Measurements from ENCODE around the gene PEPD. TPM values are rescaled to one million over a fixed set of nuclear protein-coding genes. Genes with fewer than 3 reads are reported as not detected.

Gene PEPD
- polyA plus RNA-seq, 3 donors, result 61.5 to 218 (median 171) TPM

DNA sequence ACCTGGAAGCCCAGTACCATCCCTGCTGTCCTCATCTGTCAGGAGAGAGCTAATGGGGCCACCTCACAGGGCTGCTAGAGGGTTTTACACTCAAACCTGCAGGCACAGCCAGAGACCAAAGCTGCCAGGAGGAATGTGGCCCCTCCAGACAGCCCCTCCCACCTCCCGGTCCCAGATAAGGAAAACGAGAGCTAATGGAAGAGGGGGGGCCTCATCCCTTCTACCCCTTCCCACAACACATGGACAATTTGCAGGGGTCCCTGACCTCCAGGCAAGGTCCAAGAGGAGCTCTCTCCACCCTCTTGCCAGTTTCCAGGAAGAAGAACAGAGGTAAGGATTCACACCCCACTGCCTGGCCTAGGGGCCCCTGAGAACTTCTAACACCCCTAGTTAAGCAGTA lies 1.6 kb upstream of the PEPD start:
- TF ChIP-seq, protein P1, sequence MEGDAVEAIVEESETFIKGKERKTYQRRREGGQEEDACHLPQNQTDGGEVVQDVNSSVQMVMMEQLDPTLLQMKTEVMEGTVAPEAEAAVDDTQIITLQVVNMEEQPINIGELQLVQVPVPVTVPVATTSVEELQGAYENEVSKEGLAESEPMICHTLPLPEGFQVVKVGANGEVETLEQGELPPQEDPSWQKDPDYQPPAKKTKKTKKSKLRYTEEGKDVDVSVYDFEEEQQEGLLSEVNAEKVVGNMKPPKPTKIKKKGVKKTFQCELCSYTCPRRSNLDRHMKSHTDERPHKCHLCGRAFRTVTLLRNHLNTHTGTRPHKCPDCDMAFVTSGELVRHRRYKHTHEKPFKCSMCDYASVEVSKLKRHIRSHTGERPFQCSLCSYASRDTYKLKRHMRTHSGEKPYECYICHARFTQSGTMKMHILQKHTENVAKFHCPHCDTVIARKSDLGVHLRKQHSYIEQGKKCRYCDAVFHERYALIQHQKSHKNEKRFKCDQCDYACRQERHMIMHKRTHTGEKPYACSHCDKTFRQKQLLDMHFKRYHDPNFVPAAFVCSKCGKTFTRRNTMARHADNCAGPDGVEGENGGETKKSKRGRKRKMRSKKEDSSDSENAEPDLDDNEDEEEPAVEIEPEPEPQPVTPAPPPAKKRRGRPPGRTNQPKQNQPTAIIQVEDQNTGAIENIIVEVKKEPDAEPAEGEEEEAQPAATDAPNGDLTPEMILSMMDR (IDR thresholded peaks at IDR 0.05), result no peak
- no peak overlapping the region for H3K4me2 ChIP-seq (replicated peaks; ENCODE audit: extremely low read depth, low read length, poor library complexity, severe bottlenecking)
- H3K4me1 Mint-ChIP-seq, result peaks cover 22% of the 10 kb centered on the region
- no CpG with 5 or more reads among the region's 2 CpGs for WGBS (ENCODE audit: insufficient coverage)
- H3K9me3 Mint-ChIP-seq, result peaks cover 0 to 2% (median 0%) of the 10 kb centered on the region in 7 donors
- H4K20me1 ChIP-seq (ENCODE audit: insufficient read depth, low read length), result no peaks in the 10 kb centered on the region
- H3K27me3 Mint-ChIP-seq (ENCODE audit: low read depth in 3 of 3), result peaks cover 13 to 27% (median 21%) of the 10 kb centered on the region in 3 donors
- no peak overlapping the region for H3K4me3 ChIP-seq (replicated peaks in 1 of 3; ENCODE audit: low read depth in 2 of 3, low read length in 3 of 3)
- no peak overlapping the region for H3K27ac ChIP-seq (ENCODE audit: low read depth in 1 of 2, low read length in 2 of 2)
- peaks cover 0 to 11% of the 10 kb centered on the region in 2 donors for H3K27me3 ChIP-seq (ENCODE audit: control insufficient read depth in 2 of 2, insufficient read depth in 2 of 2, low read length in 2 of 2)
- no peaks in the 10 kb centered on the region for H3K79me2 ChIP-seq (ENCODE audit: insufficient read depth, low read length)
- intact Hi-C loops (cut with micrococcal nuclease), result no loop called here
- H3K36me3 ChIP-seq (replicated peaks in 1 of 2; ENCODE audit: control insufficient read depth in 1 of 2, insufficient read depth in 2 of 2, low read length in 2 of 2), result no peaks in the 10 kb centered on the region
- H3K36me3 Mint-ChIP-seq, result no peaks in the 10 kb centered on the region
- no peak overlapping the region for H3K27ac Mint-ChIP-seq
- H3K9ac ChIP-seq (ENCODE audit: insufficient read depth, low read length, poor library complexity, severe bottlenecking), result no peak overlapping the region
- H3K9me3 ChIP-seq (replicated peaks in 1 of 2; ENCODE audit: control insufficient read depth in 1 of 2, insufficient read depth in 1 of 2, low read length in 2 of 2), result no peaks in the 10 kb centered on the region
- peaks cover 16 to 17% of the 10 kb centered on the region in 2 donors for H3K4me1 ChIP-seq (ENCODE audit: control insufficient read depth in 1 of 2, insufficient read depth in 2 of 2, low read length in 2 of 2)
- no peak for DNase-seq
- H3K4me3 Mint-ChIP-seq, result no peak overlapping the region
- H2AFZ ChIP-seq (ENCODE audit: insufficient read depth, low read depth, low read length, poor library complexity, severe bottlenecking), result no peak overlapping the region

DNA sequence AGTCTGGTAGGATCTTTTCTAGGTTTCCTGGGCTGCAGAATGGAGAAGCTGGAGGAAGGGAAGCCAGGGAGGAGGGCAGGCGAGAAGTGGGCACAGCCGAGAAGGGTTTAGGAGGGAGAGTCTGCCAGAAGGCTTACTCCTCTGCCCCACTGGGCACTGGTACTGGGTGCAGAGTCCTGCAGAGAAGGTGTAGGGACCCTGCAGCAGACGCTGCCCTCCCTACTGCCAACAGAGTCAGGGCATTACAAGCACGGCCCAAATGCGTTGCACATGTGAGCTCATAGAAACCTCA lies 726 bp upstream of the PEPD start:
- Mint-ChIP-seq H3K36me3 (no peaks in the 10 kb centered on the region), H3K27me3 (ENCODE audit: low read depth in 3 of 3) (peaks cover 13 to 27% (median 21%) of the 10 kb centered on the region in 3 donors), H3K27ac (peak overlapping the region in 1 of 7 donors; percentile 23), H3K4me1 (peaks cover 22% of the 10 kb centered on the region), H3K4me3 (peak overlapping the region; percentile 81 to 95), H3K9me3 (peaks cover 0 to 2% (median 0%) of the 10 kb centered on the region in 7 donors)
- intact Hi-C loops (cut with micrococcal nuclease), result no loop called here
- Histone ChIP-seq H3K36me3 (replicated peaks in 1 of 2; ENCODE audit: control insufficient read depth in 1 of 2, insufficient read depth in 2 of 2, low read length in 2 of 2) (no peaks in the 10 kb centered on the region), H3K9me3 (replicated peaks in 1 of 2; ENCODE audit: control insufficient read depth in 1 of 2, insufficient read depth in 1 of 2, low read length in 2 of 2) (no peaks in the 10 kb centered on the region), H3K27me3 (ENCODE audit: control insufficient read depth in 2 of 2, insufficient read depth in 2 of 2, low read length in 2 of 2) (peaks cover 0 to 11% of the 10 kb centered on the region in 2 donors), H3K79me2 (ENCODE audit: insufficient read depth, low read length) (no peaks in the 10 kb centered on the region), H3K4me2 (replicated peaks; ENCODE audit: extremely low read depth, low read length, poor library complexity, severe bottlenecking) (peak overlapping the region; percentile 90), H3K4me3 (replicated peaks in 1 of 3; ENCODE audit: low read depth in 2 of 3, low read length in 3 of 3) (peak overlapping the region in 2 of 3 experiments; percentile 39 to 87), H3K4me1 (ENCODE audit: control insufficient read depth in 1 of 2, insufficient read depth in 2 of 2, low read length in 2 of 2) (peaks cover 16 to 17% of the 10 kb centered on the region in 2 donors), H3K9ac (ENCODE audit: insufficient read depth, low read length, poor library complexity, severe bottlenecking) (no peak overlapping the region), H3K27ac (ENCODE audit: low read depth in 1 of 2, low read length in 2 of 2) (no peak overlapping the region), H2AFZ (ENCODE audit: insufficient read depth, low read depth, low read length, poor library complexity, severe bottlenecking) (peak overlapping the region; percentile 89), H4K20me1 (ENCODE audit: insufficient read depth, low read length) (no peaks in the 10 kb centered on the region)
- no peak for DNase-seq
- TF ChIP-seq, protein P1 (IDR thresholded peaks at IDR 0.05), result no peak
- 47% methylated on average over 2 of the region's 5 CpGs for WGBS (ENCODE audit: insufficient coverage)
